AG08396 (cell line): ENCODE results near the gene ZFHX3.
A peak's percentile ranks its signal among the peaks of the same experiment; 100 is the strongest.

Source experiments
- DNase-seq: peaks from one replicate; pipeline ENCODE4 v3.0.0; 2012; ENCODE audit warnings: low spot score, mixed read lengths

Gene ZFHX3

GRCh38 chr16:72902206-72902605, 145.7 kb downstream of the ZFHX3 start:
- DNase-seq: no peak

GRCh38 chr16:72901000-72901627, 146.8 kb downstream of the ZFHX3 start:
- DNase-seq: no peak

DNA sequence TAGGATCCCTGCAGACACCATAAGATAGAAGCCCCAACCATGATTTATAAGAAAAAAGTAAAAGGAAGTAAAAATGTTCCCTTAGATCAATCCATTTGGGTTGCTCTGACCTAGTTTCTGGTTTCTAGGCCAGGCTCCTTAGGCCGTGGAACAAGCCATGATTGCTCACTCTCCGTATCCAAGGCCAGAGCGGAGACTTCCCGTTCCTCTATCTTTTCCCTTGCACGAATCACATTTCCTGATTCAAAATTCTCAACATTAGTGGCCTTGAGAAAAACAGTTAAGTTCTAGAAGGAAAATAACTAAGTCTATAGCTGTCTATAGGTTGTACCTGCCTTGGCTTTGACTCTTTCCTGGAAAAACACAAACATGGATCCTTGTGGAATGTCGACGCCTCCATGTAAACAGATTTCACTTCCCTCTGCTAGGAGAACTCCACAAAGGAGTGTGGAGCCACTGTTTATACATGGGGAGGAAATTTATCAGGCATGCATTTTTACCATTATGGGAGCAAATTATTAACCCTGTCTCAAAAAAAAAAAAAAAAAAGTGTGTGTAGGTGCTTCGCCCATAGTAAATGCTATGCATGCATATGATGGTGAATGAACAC, 149.6 kb downstream of the ZFHX3 start:
- no peak for DNase-seq

DNA sequence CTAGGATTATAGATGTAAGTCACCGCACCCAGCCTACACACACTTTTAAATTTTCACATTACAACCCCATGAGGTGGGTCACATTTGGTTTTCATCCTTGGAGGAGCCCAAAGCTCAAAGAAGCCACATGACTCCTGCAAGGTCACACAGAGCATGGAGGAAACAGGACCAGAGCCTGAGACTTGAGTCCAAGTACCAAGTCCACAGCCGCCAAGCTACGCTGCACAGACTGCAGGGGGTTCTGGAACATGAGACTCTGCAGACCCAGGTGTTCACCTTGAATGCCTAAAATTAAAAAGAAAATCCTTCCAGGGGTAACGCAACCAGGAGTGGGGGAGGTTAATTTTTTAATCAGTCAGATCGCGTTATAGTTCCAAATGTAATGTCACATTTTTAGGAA, 150.2 kb downstream of the ZFHX3 start:
- no peak for DNase-seq

DNA sequence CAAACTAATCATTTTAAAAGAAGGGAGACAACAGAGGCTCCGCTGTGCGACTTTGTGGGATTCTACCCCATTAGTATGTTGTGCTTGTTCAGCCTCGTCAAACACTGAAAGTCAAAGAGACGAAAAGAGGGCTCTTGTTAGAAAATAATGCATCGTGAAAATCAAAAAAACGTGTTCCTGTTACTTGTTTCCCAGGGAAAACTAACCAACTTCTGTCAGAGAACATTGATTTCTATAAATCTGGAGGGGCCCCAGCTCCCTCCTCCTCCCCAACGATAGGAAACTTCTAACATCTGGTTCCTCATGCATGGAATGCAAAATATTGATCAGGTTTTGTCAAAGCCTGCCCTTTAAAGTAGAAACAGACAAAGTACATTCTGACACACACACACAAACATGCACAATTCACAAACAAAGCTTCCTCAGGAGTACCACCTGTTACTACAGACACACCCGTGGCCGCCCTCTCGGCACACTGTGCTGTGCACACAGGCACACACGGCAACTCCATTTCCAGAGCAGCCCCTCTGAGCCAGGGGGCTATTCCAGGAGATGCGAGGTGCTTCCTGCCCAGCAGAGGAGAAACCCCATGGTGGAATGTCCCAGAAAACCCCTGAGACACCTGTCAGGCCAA, 151.3 kb downstream of the ZFHX3 start:
- no peak for DNase-seq

- DNase-seq: no peak
These were observed 152.0 kb downstream of the ZFHX3 start for GRCh38 chr16:72895951-72896350.

DNA sequence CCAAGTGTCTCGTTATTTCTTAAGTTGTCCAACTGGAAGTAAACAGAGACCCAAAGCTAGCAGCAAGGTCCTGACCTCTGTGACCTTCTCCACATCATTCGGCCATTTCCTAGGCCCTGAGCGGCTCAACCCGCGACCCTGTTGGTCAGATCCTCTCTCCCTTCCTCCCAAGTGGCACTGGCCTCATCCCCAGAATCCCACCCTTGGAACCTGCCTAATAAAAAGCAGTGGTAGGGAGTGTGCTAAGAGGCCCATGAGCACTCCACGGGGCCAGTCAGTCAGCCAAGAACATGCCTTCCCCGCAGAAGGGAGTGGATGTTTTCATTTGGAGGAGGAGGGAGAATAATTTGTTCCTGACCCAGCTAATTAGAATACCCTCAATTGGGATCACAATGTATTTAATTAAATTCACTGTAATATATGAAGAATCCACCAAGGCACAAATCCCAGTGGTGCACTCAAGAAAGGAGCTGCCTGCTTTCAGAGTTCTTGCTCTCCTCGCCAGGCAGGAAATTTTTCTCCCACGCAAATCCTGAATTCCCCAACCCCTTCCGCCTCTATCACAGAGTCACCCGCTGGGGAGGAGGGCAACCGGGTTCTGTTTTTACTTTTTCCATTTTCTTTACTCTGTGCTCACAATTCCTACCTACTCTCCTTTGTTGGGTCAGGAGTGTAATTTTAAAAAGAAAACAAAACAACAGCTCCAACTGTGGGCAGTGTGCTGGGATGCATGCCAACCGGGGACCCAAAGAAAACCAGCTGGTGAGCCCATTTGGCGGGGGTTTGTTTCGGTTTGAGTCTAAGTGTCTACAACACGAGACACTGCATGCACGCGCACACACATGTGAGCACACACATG, 153.4 kb downstream of the ZFHX3 start:
- DNase-seq: peak; percentile 41

GRCh38 chr16:72891291-72892227, 156.4 kb downstream of the ZFHX3 start:
- DNase-seq: no peak

GRCh38 chr16:72890587-72890986, 157.3 kb downstream of the ZFHX3 start:
- no peak for DNase-seq

- DNase-seq: no peak
These were observed 158.0 kb downstream of the ZFHX3 start for GRCh38 chr16:72889616-72890582.

GRCh38 chr16:72887537-72887936, 160.4 kb downstream of the ZFHX3 start:
- no peak for DNase-seq

- DNase-seq: no peak
These were observed 161.5 kb downstream of the ZFHX3 start for GRCh38 chr16:72886346-72886974.

GRCh38 chr16:72884573-72884972, 163.4 kb downstream of the ZFHX3 start:
- no peak for DNase-seq

DNA sequence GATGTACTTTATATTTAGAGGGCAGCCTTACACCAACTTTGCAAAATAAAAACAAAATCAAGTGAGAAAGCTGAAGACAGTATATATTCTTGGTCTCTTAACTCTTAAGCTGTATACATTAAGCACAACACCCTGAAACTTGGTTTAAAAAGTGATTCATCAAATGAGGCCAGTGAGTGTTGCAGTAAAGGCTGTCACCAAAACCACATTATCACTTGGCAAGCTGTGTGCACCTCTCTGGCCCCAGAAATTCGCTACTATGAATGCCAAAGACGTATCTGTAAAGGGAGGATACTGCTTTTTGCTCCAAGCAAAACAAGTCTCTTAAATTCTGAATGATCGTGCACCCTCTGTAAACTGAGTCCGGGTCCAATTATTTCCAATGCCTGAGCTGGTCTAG, 163.9 kb downstream of the ZFHX3 start:
- no peak for DNase-seq

- no peak for DNase-seq
These were observed 168.1 kb downstream of the ZFHX3 start for GRCh38 chr16:72879846-72880245.

GRCh38 chr16:72878301-72879269, 169.3 kb downstream of the ZFHX3 start:
- DNase-seq: no peak

DNA sequence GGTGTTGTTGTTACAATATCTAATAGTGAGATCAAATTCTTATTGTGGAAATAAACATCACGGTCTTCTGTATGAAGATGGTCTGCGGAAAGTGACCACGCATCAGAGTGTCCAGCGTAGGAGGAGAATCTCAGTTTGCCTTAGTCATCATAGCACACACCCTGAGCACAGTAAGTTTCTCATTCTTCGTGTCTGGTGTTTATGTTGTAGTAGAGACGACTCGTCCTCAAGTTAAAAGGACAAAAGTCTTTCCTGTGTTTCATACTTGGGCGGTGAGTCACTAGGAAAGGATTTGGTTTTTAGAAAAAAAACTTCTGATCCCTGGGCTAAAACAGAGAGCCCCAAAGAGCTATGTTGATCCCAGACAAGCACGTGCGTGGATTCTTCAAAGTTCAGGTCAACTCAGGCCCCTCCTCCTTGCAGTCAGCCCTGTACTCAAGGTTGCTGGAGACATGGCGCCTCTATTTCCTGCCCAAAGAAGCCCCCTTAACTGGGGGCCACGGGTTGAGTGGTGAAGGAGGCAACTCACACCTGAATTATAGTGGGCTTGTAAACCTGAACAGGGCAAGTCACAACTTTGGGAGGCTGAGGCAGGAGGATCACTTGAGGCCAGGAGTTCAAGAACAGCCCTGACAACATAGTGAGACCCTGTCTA, 170.4 kb downstream of the ZFHX3 start:
- DNase-seq: peak; percentile 74

GRCh38 chr16:72876981-72877373, 171.0 kb downstream of the ZFHX3 start:
- DNase-seq: peak; percentile 25
